Measurements from ENCODE around the gene CR1. TPM values are rescaled to one million over a fixed set of nuclear protein-coding genes. Genes with fewer than 3 reads are reported as not detected.
A peak's percentile ranks its signal among the peaks of the same experiment; 100 is the strongest.

Gene CR1
- total and polyA plus RNA-seq, 9 of the 15 experiments (the other 6 are each of a cell fraction or from before 2014, with no cell fraction given) = 0.07 to 0.47 (median 0.18) TPM

- TF ChIP-seq, protein P1, sequence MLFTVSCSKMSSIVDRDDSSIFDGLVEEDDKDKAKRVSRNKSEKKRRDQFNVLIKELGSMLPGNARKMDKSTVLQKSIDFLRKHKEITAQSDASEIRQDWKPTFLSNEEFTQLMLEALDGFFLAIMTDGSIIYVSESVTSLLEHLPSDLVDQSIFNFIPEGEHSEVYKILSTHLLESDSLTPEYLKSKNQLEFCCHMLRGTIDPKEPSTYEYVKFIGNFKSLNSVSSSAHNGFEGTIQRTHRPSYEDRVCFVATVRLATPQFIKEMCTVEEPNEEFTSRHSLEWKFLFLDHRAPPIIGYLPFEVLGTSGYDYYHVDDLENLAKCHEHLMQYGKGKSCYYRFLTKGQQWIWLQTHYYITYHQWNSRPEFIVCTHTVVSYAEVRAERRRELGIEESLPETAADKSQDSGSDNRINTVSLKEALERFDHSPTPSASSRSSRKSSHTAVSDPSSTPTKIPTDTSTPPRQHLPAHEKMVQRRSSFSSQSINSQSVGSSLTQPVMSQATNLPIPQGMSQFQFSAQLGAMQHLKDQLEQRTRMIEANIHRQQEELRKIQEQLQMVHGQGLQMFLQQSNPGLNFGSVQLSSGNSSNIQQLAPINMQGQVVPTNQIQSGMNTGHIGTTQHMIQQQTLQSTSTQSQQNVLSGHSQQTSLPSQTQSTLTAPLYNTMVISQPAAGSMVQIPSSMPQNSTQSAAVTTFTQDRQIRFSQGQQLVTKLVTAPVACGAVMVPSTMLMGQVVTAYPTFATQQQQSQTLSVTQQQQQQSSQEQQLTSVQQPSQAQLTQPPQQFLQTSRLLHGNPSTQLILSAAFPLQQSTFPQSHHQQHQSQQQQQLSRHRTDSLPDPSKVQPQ (CRISPR knock-in tag; IDR thresholded peaks at IDR 0.05; ENCODE audit: borderline replicate concordance) = no peak
Observed at GRCh38 chr1:207510444-207510843, 14.5 kb downstream of the CR1 start (continued).

- in situ Hi-C loops (cut with MboI) (loop anchor here (5.0 to 25.0 kb wide), 2 partner anchors 37 to 903 kb away; partner anchors contain the start of gene EIF2D), intact Hi-C loops (cut with micrococcal nuclease) (no loop called here)
- no peak for ATAC-seq
- TF ChIP-seq CEBPG (CRISPR knock-in tag; IDR thresholded peaks at IDR 0.05) (no peak), CEBPG (tag; conservative IDR thresholded peaks at IDR 0.05 in 1 of 2, IDR thresholded peaks at IDR 0.05 in 1 of 2) (peak in 1 of 2 experiments; percentile 23; a peak in 1 of 4 replicates), MTF1 (CRISPR knock-in tag; IDR thresholded peaks at IDR 0.05; ENCODE audit: borderline replicate concordance) (peak; percentile 91), GABPB2 (CRISPR knock-in tag; conservative IDR thresholded peaks at IDR 0.05) (0 out of 2 replicates have a peak, but pooled peaks have one; percentile 22), SMAD2 (IDR thresholded peaks at IDR 0.05; ENCODE audit: low read depth, low read length) (no peak), ZNF277 (CRISPR knock-in tag; IDR thresholded peaks at IDR 0.05; ENCODE audit: borderline replicate concordance) (peak; percentile 95), SLC30A9 (CRISPR knock-in tag; IDR thresholded peaks at IDR 0.05) (peak; percentile 56; the same call in 1 of the 2 replicates), FOXK2 (conservative IDR thresholded peaks at IDR 0.05 in 1 of 2, IDR thresholded peaks at IDR 0.05 in 1 of 2; ENCODE audit: low read depth in 2 of 2) (no peak), ZNF140 (CRISPR knock-in tag; IDR thresholded peaks at IDR 0.05) (peak; percentile 78; the same call in 1 of the 2 replicates), ZNF707 (CRISPR knock-in tag; conservative IDR thresholded peaks at IDR 0.05) (peak; percentile 72)
Observed at GRCh38 chr1:207514890-207515289, 18.9 kb downstream of the CR1 start.

More at GRCh38 chr1:207514890-207515289, 18.9 kb downstream of the CR1 start:
- DNase-seq (ENCODE audit: extremely low read depth in 1 of 4, low spot score in 3 of 4) (no peak), FAIRE-seq (no peak)
- CTCF ChIA-PET (ENCODE audit: low intra/inter-chr PET ratio) = no interaction called here
- peaks cover 12% of the 10 kb centered on the region for H3K9me3 ChIP-seq (replicated peaks; ENCODE audit: control insufficient read depth, insufficient read depth, low read depth, low read length)
- H3K4me2 ChIP-seq (ENCODE audit: insufficient read depth, low read length) = no peak overlapping the region
- no peaks in the 10 kb centered on the region for H3K36me3 ChIP-seq (ENCODE audit: control insufficient read depth, insufficient read depth, low read length)
- no peaks in the 10 kb centered on the region for H3K9me1 ChIP-seq (ENCODE audit: control insufficient read depth, insufficient read depth, low read length)
- H2AFZ ChIP-seq (ENCODE audit: low read depth, low read length) = no peak overlapping the region
- 93% methylated on average over 13 of the region's 13 CpGs for WGBS (ENCODE audit: insufficient coverage, low coverage, missing lambda C conversion rate)
- BruUV-seq (replicated peaks) = no TSS peak
- H3K27me3 ChIP-seq (ENCODE audit: control insufficient read depth in 2 of 2, insufficient read depth in 2 of 2, low read length in 2 of 2) = no peaks in the 10 kb centered on the region
- H3K4me1 ChIP-seq (replicated peaks in 1 of 2; ENCODE audit: control insufficient read depth in 2 of 2, insufficient read depth in 2 of 2, low read length in 2 of 2) = peaks cover 0 to 9% of the 10 kb centered on the region in 2 experiments; a peak in 2 of 5 replicates
- H3K79me2 ChIP-seq (ENCODE audit: control insufficient read depth, insufficient read depth, low read length) = no peaks in the 10 kb centered on the region
- H3K4me3 ChIP-seq = no peak overlapping the region
- POLR2A ChIA-PET = no interaction called here
- no peak overlapping the region for H3K27ac ChIP-seq (ENCODE audit: extremely low read depth, low read depth, low read length)
- H3K9ac ChIP-seq (ENCODE audit: insufficient read depth in 1 of 2, low read depth in 2 of 2, low read length in 2 of 2) = no peak overlapping the region
- H4K20me1 ChIP-seq (replicated peaks; ENCODE audit: control insufficient read depth, insufficient read depth, low read length) = no peaks in the 10 kb centered on the region
